Epithelial cell of proximal tubule (primary cell): ENCODE measurements around the gene PRPF40B. TPM values are rescaled to one million over a fixed set of nuclear protein-coding genes. Genes with fewer than 3 reads are reported as not detected.

Experiments
- DNase-seq: peaks from one replicate; pipeline ENCODE4 v3.0.0-alpha.2; 2011; ENCODE audit warnings: low read depth
- H3K4me3 ChIP-seq: 2 replicates; pipeline ENCODE4 v1.5.1; 2011; ENCODE audit warnings: low read depth, mild to moderate bottlenecking, low read length
- total RNA-seq: library from RNA; depleted of rRNA; stranded (reverse); fragments of >200 nt; gene quantifications from 2 replicates; pipeline ENCODE4 v1.2.3, GENCODE V29; 2015
- TF ChIP-seq, protein P1 (sequence below): conservative IDR thresholded peaks from 2 replicates; pipeline ENCODE4 v1.5.1; 2012; ENCODE audit warnings: low read depth, mild to moderate bottlenecking, low read length

PRPF40B gene
- total RNA-seq, 1 donor from 2014 or later, result 10.6 TPM

DNA sequence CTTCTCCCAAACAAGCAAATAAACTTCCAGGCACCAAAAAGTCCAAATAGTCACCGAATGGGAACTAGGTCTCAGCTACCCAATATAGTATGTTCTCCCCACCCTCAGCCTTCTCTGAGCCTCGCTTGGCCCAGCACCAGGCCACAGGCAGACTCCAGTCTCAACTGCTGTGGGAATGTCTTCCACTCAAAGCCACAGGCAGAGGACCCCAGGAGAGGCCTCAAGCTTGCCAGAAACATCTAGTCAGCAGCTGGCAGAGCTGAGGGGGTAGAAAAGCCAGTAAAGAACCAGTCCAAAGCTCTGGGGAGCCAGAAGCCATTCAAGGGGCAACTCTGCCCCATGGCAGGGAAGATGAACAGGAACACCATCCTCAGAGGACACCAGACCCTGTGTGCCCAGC lies 42.0 kb downstream of the PRPF40B start:
- TF ChIP-seq, protein P1, sequence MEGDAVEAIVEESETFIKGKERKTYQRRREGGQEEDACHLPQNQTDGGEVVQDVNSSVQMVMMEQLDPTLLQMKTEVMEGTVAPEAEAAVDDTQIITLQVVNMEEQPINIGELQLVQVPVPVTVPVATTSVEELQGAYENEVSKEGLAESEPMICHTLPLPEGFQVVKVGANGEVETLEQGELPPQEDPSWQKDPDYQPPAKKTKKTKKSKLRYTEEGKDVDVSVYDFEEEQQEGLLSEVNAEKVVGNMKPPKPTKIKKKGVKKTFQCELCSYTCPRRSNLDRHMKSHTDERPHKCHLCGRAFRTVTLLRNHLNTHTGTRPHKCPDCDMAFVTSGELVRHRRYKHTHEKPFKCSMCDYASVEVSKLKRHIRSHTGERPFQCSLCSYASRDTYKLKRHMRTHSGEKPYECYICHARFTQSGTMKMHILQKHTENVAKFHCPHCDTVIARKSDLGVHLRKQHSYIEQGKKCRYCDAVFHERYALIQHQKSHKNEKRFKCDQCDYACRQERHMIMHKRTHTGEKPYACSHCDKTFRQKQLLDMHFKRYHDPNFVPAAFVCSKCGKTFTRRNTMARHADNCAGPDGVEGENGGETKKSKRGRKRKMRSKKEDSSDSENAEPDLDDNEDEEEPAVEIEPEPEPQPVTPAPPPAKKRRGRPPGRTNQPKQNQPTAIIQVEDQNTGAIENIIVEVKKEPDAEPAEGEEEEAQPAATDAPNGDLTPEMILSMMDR, result no peak
- no peak overlapping the region for H3K4me3 ChIP-seq
- DNase-seq, result no peak

DNA sequence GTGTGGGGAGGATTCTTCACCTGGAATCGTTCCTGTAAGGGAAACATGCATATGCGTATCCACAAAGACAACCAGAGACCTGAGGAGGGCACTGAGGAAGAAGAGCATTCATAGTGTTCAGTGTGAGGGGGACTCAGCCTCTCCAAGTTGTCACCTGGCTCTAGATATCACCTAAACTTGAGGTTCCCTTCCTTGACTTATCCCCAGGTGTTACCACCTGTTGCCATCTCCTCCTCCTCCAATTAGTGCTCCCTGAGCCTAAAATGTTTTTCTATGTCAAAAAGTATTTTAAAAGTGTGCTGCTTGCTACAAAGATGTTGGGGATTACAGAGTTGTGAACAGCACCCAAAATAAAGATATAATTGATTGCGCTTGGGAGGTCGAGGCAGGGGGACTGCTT lies 42.8 kb downstream of the PRPF40B start:
- TF ChIP-seq, protein P1, result no peak
- no peak overlapping the region for H3K4me3 ChIP-seq
- no peak for DNase-seq

DNA sequence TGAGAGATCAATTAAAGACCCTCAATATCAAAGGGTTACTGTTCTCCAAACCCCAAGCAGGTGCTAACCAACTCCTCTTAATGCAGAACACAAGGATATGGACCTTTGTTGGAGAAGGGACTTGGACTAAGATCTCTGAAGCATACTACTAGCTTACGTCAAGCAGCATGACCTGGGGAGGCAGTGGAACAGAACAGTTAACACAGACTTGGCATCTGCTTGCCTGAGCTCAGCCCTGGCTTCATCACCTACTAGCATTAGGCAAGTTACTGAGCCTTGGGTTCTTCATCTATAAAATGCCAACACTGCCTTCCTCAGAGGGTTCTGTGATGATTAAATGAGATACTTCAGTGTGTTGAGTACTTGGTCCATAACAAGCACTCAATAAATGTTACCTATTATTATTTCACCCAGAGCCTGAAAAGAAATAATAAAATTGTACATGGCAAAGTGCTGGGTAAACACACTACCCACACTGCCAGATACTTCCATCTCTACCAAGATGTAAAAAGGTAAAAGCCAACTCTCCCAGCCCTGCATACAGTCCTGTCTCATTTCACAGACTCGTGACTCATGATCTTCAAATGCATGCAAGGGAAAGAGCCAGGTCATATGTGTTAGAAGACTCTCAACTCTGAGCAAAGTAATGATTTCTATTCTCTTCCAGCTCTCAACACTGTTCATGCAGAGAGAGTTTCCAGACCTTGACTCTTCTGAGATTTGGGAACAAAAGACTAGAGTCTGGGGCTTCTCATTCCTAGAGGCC lies 44.1 kb downstream of the PRPF40B start:
- TF ChIP-seq, protein P1, result no peak
- no peak for DNase-seq
- no peak overlapping the region for H3K4me3 ChIP-seq

DNA sequence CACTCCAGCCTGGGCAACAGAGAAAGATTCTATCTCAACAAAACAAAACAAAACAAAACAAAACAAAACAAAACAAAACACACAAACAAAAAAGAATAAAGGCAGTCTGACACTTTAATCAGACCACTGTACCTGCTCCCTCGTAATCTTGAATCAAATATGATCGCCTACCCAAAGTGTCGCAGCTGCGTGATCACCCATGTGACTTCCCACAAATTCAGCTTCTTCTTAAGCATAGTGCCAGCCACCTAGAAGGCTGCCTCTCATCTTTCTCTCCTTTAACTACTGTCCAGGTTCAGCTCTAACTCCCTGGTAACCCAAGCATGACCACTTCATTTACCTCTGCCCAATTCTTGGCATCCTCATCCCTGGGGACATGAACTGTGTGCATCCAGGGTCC lies 46.4 kb downstream of the PRPF40B start:
- H3K4me3 ChIP-seq, result no peak overlapping the region
- DNase-seq, result no peak
- TF ChIP-seq, protein P1, result no peak

DNA sequence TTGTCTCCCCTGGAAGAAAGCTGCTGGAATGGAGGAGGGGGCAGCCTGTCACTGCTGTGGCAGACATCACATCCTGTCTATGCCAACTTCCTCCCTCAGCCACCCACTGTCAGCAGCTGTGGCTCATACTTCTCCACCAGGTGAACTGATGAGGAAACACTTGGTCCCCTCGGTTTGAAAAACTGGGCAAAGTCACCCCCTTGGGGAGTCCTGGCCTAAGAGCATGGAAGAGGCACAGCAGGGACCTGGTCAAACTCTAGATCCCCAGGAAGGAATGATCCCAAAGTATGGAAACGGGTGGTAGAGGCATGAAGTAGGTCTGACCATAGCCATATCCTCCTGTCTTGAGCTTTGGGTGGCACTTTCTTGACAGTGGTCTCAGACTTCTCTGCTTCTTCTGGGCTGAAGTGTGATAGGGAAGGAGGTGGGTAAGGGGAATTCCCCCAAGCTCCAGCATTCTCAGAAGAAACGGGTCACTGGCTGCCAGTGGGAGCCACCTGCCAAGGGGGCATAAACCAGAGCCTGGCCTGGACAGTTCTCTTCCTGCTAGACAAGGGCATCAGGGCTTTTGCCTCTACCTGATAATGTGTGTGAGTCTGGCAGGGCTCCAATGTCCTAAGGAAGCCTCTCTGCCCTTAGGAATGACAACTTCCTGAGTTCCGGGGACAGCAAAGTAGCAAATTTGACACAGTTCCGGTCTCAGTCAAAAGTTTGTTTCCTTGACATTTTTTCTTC lies 47.8 kb downstream of the PRPF40B start:
- no peak overlapping the region for H3K4me3 ChIP-seq
- DNase-seq, result no peak
- TF ChIP-seq, protein P1, result no peak

DNA sequence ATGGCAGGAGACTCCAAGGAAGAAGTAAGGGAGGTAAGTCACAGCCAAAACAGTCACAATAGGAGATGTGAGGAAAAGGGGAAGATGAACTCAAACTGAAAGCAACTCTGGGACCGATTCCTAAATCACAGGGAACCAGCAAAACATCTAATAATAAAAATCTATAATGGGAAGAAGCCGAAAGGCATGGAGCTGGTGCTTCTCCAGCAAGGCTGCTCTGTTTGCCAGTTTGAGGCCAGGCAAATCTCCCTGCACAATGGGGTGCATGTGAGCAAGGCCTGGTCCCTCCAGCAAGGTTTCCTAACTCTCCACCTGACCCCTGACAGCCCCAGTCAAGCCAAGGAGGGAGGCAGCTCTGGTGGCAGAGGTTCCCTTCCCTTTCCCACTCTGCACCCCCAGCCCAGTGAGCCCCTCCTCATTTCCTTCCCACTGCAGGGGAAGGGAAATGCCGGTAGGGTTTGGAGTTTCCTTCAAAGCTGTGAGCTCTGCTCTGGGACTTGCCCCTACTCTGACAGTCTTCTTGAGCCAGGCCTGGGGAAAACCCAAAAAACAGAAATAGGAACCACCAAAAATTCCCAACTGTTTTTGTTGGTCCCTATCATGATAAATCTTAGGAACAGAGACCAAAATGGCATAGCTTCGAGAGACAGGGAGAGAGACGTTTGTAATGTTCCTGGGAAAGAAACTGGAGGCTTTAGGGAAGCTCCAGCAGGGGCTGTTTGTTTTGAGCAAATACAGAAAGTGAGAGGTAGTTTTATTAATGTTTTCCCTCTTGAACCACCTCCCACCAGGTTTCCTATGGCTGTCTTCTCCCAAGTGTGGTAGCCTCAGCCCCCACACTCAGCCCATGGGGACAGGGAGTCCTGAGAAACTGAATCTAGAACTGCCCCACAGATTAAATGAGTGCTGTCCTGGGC lies 49.2 kb downstream of the PRPF40B start:
- H3K4me3 ChIP-seq, result no peak overlapping the region
- DNase-seq, result no peak
- TF ChIP-seq, protein P1, result no peak
